ENCODE results near the gene NTNG1.

GRCh38 chr1:107244709-107245500 lies 104.1 kb downstream of the NTNG1 start:
- TF ChIP-seq POLR2A (IDR thresholded peaks at IDR 0.05) (no peak), CTCF (IDR thresholded peaks at IDR 0.05) (no peak)
